MCF 10A (cell line): Measurements from ENCODE around the gene BCL2L12. TPM values are rescaled to one million over a fixed set of nuclear protein-coding genes. Genes with fewer than 3 reads are reported as not detected.

ENCODE experiments used
- BruUV-seq: library from RNA; stranded (reverse); fragments of 400-500 nt; replicated peaks from 2 replicates; lab custom pipeline; 2021; lab: Mats Ljungman, UMichigan
- CTCF ChIA-PET: fragments of 300-600 bp; sonication (Branson Sonifier 250); formaldehyde crosslinking; extraction: SDS; loops from one replicate; lab custom pipeline; 2021; ENCODE audit warnings: antibody characterized with exemption, inconsistent platforms; lab: Yijun Ruan, JAX
- POLR2A ChIA-PET: fragments of 300-600, 350-650 bp; sonication (Branson Sonifier 250); formaldehyde crosslinking; extraction: SDS; loops from one replicate; lab custom pipeline; 2020; ENCODE audit warnings: antibody characterized with exemption, inconsistent platforms; lab: Yijun Ruan, JAX
- DNase-seq: peaks from one replicate; pipeline ENCODE4 v3.0.0-alpha.2; 2018; ENCODE audit not compliant: unreplicated experiment
- H3K27ac Mint-ChIP-seq: one replicate; pipeline ENCODE4 v1.8.0; 2022; ENCODE audit warnings: mild to moderate bottlenecking, low read depth, mixed read lengths; ENCODE audit not compliant: unreplicated experiment
- H3K27me3 Mint-ChIP-seq: one replicate; pipeline ENCODE4 v1.8.0; 2022; ENCODE audit warnings: mixed read lengths; ENCODE audit not compliant: insufficient read depth, unreplicated experiment
- H3K36me3 Mint-ChIP-seq: one replicate; pipeline ENCODE4 v1.8.0; 2022; ENCODE audit warnings: mild to moderate bottlenecking, moderate library complexity, mixed read lengths; ENCODE audit not compliant: insufficient read depth, unreplicated experiment
- H3K4me1 Mint-ChIP-seq: one replicate; pipeline ENCODE4 v1.8.0; 2022; ENCODE audit warnings: mixed read lengths; ENCODE audit not compliant: insufficient read depth, unreplicated experiment
- H3K4me3 Mint-ChIP-seq: one replicate; pipeline ENCODE4 v1.8.0; 2022; ENCODE audit warnings: mild to moderate bottlenecking, moderate library complexity, mixed read lengths; ENCODE audit not compliant: unreplicated experiment
- H3K9me3 Mint-ChIP-seq: one replicate; pipeline ENCODE4 v1.8.0; 2022; ENCODE audit warnings: mixed read lengths; ENCODE audit not compliant: unreplicated experiment
- CTCF ChIP-seq: fragments of 200-600 bp; IDR thresholded peaks from one replicate; pipeline ENCODE4 v1.8.0; 2022; ENCODE audit warnings: antibody characterized with exemption, mild to moderate bottlenecking; ENCODE audit not compliant: unreplicated experiment
- intact Hi-C: fragments of 100-400 bp; cut with micrococcal nuclease; formaldehyde crosslinking; loops from 2 replicates; pipeline ENCODE4 v1.14.1; 2022
- total RNA-seq: library from RNA; stranded (reverse); gene quantifications from 2 replicates; pipeline ENCODE4 v1.2.3, GENCODE V29; 2022

The BCL2L12 gene
- total RNA-seq, 1 experiment from 2014 or later, result 36.0 TPM

- Mint-ChIP-seq H3K4me1 (peaks cover 14% of the 10 kb centered on the region), H3K27ac (no peak overlapping the region), H3K9me3 (no peaks in the 10 kb centered on the region), H3K4me3 (peak overlapping the region; percentile 56), H3K27me3 (no peaks in the 10 kb centered on the region), H3K36me3 (peaks cover 38% of the 10 kb centered on the region)
- intact Hi-C loops, result no loop called here
- BruUV-seq, result no TSS peak
- CTCF ChIA-PET, result no interaction called here
- POLR2A ChIA-PET, result interaction anchor here (0.6 to 0.7 kb wide), 2 partner anchors 12 to 77 kb away, joined by 3 to 4 read pairs; no protein-coding TSS in a partner anchor
- DNase-seq, result no peak
- no peak for TF ChIP-seq CTCF
Observed at GRCh38 chr19:49690079-49690655, 24.4 kb downstream of the BCL2L12 start.

GRCh38 chr19:49690656-49691242 is 25.0 kb downstream of the BCL2L12 start, which contains the start of gene CPT1C:
Gene CPT1C (plus strand): TSS chr19:49691116. CDS start chr19:49692253, 1,137 bp downstream.
- Mint-ChIP-seq H3K4me1 (peaks cover 14% of the 10 kb centered on the region), H3K27me3 (no peaks in the 10 kb centered on the region), H3K9me3 (no peaks in the 10 kb centered on the region), H3K36me3 (peaks cover 32% of the 10 kb centered on the region), H3K4me3 (peak within 1 kb of the TSS; percentile 56), H3K27ac (no peak within 1 kb of the TSS)
- CTCF ChIA-PET, result no interaction called here
- DNase-seq, result peak; percentile 52
- no TSS peak for BruUV-seq
- no peak for TF ChIP-seq CTCF
- POLR2A ChIA-PET, result interaction anchor here (0.6 kb wide), 1 partner anchor 13 kb away, joined by 4 read pairs; no protein-coding TSS in a partner anchor
- intact Hi-C loops, result no loop called here

GRCh38 chr19:49691243-49692146 is 25.8 kb downstream of the BCL2L12 start:
- POLR2A ChIA-PET, result interaction anchor here (0.6 kb wide), 1 partner anchor 68 kb away, joined by 3 read pairs; no protein-coding TSS in a partner anchor
- no peak overlapping the region for H3K27ac Mint-ChIP-seq
- DNase-seq, result no peak
- BruUV-seq, result no TSS peak
- no peak for TF ChIP-seq CTCF
- no peaks in the 10 kb centered on the region for H3K27me3 Mint-ChIP-seq
- peaks cover 28% of the 10 kb centered on the region for H3K36me3 Mint-ChIP-seq
- H3K4me1 Mint-ChIP-seq, result peaks cover 14% of the 10 kb centered on the region
- CTCF ChIA-PET, result interaction anchor here (0.7 kb wide), 1 partner anchor 219 kb away, joined by 6 read pairs; no protein-coding TSS in a partner anchor
- peak overlapping the region; percentile 56 for H3K4me3 Mint-ChIP-seq
- no peaks in the 10 kb centered on the region for H3K9me3 Mint-ChIP-seq
- intact Hi-C loops, result no loop called here

DNA sequence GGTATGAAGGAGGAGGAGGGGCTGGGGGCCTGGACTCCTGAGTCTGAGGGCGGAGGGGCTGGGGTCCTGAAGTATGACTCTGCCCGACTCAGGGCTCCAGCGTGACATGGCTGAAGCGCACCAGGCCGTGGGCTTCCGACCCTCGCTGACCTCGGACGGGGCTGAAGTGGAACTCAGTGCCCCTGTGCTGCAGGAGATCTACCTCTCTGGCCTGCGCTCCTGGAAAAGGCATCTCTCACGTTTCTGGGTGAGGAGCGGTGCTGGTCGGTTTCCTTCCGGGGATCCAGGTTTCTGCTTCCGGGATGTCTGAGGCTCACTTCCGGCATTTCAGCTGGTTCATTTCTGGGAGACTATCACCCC is 26.4 kb downstream of the BCL2L12 start:
- intact Hi-C loops, result no loop called here
- CTCF ChIA-PET, result interaction anchor here (0.6 to 0.7 kb wide), 2 partner anchors 121 to 220 kb away, joined by 3 to 6 read pairs; no protein-coding TSS in a partner anchor
- no peak overlapping the region for H3K27ac Mint-ChIP-seq
- H3K4me1 Mint-ChIP-seq, result peaks cover 14% of the 10 kb centered on the region
- POLR2A ChIA-PET, result interaction anchor here (0.6 kb wide), 1 partner anchor 69 kb away, joined by 3 read pairs; no protein-coding TSS in a partner anchor
- DNase-seq, result no peak
- H3K27me3 Mint-ChIP-seq, result no peaks in the 10 kb centered on the region
- H3K4me3 Mint-ChIP-seq, result no peak overlapping the region
- TF ChIP-seq CTCF, result no peak
- H3K9me3 Mint-ChIP-seq, result no peaks in the 10 kb centered on the region
- peaks cover 24% of the 10 kb centered on the region for H3K36me3 Mint-ChIP-seq
- BruUV-seq, result no TSS peak
